Fibroblast of lung (primary cell): ENCODE data around the gene TCIRG1. TPM values are rescaled to one million over a fixed set of nuclear protein-coding genes. Genes with fewer than 3 reads are reported as not detected.
"Not testable (repeated sequence)": the region's sequence is repeated elsewhere in the genome, so short reads cannot be mapped to it uniquely, and the experiment has no call there.

Experiments used
- DNase-seq, 2 donors: peaks; one replicate each; pipeline versions ENCODE4 v3.0.0 to v3.0.0-alpha.2; 2010; ENCODE audit warnings: low read depth in 2 of 2
- H2AFZ ChIP-seq: 2 replicates; pipeline ENCODE4 v1.5.1; 2012; ENCODE audit warnings: low read length, control low read depth, inconsistent platforms
- H3K27ac ChIP-seq: 2 replicates; pipeline ENCODE4 v1.5.1; 2011; ENCODE audit warnings: low read length, control low read depth; ENCODE audit not compliant: insufficient read depth
- H3K27me3 ChIP-seq: 2 replicates; pipeline ENCODE4 v1.5.1; 2011; ENCODE audit warnings: mild to moderate bottlenecking, low read length; ENCODE audit not compliant: control insufficient read depth, insufficient read depth
- H3K36me3 ChIP-seq: 2 replicates; pipeline ENCODE4 v1.5.1; 2011; ENCODE audit warnings: low read length; ENCODE audit not compliant: control insufficient read depth, insufficient read depth
- H3K4me1 ChIP-seq: 2 replicates; pipeline ENCODE4 v1.5.1; 2011; ENCODE audit warnings: low read length; ENCODE audit not compliant: control insufficient read depth, insufficient read depth; ENCODE audit errors: extremely low read depth
- H3K4me2 ChIP-seq: 2 replicates; pipeline ENCODE4 v1.5.1; 2011; ENCODE audit warnings: low read length, control low read depth; ENCODE audit not compliant: insufficient read depth; ENCODE audit errors: extremely low read depth
- H3K4me3 ChIP-seq, 4 experiments: fragments of 200-600 bp in 1 of 4; sonication (generic) in 1 of 4; replicated peaks in 1 of 4; 2 replicates each; pipeline ENCODE4 v1.5.1; 2011 to 2016; ENCODE audit warnings: low read length in 4 of 4, low read depth in 3 of 4, mild to moderate bottlenecking in 3 of 4, control low read depth in 2 of 4, inconsistent platforms in 1 of 4, mixed read lengths in 1 of 4; ENCODE audit not compliant: insufficient read depth in 1 of 4; ENCODE audit errors: control extremely low read depth in 1 of 4
- H3K79me2 ChIP-seq: 2 replicates; pipeline ENCODE4 v1.5.1; 2012; ENCODE audit warnings: mild to moderate bottlenecking, low read length, inconsistent platforms; ENCODE audit not compliant: control insufficient read depth, insufficient read depth
- H3K9ac ChIP-seq: 2 replicates; pipeline ENCODE4 v1.5.1; 2011; ENCODE audit warnings: mild to moderate bottlenecking, low read length, control low read depth; ENCODE audit not compliant: insufficient read depth
- H3K9me3 ChIP-seq: 2 replicates; pipeline ENCODE4 v1.5.1; 2012; ENCODE audit warnings: low read depth, low read length; ENCODE audit not compliant: control insufficient read depth, insufficient read depth
- H4K20me1 ChIP-seq: 2 replicates; pipeline ENCODE4 v1.5.1; 2011; ENCODE audit warnings: low read length; ENCODE audit not compliant: control insufficient read depth, insufficient read depth; ENCODE audit errors: extremely low read depth
- CTCF ChIP-seq, 2 donors: IDR thresholded peaks in 1 of 2; conservative IDR thresholded peaks in 1 of 2; 1 replicate in 1 of 2; 2 replicates in 1 of 2; pipeline ENCODE4 v1.5.1; 2011 to 2012; ENCODE audit warnings: low read length in 2 of 2, control low read depth in 1 of 2, inconsistent platforms in 1 of 2, low read depth in 1 of 2, mild to moderate bottlenecking in 1 of 2
- EZH2 ChIP-seq: IDR thresholded peaks from 2 replicates; pipeline ENCODE4 v1.5.1; 2012; ENCODE audit warnings: low read length, control low read depth, mild to moderate bottlenecking; ENCODE audit errors: missing control alignments
- polyA plus RNA-seq, 2 donors: library from polyadenylated mRNA; depleted of rRNA in 1 of 2; stranded (reverse) in 1 of 2; unstranded in 1 of 2; fragments of >200 nt; gene quantifications; 2 replicates each; pipeline ENCODE4 v1.2.1, GENCODE V29; 2011 to 2012; ENCODE audit warnings: missing spikeins in 1 of 2
- total RNA-seq: library from RNA; depleted of rRNA; stranded (reverse); fragments of >200 nt; gene quantifications from 2 replicates; pipeline ENCODE4 v1.2.1, GENCODE V29; 2014

Gene TCIRG1
- total and polyA plus RNA-seq, 2 donors (not counting 1 experiment from before 2014, with no cell fraction given): 26.7 to 46.2 TPM

DNA sequence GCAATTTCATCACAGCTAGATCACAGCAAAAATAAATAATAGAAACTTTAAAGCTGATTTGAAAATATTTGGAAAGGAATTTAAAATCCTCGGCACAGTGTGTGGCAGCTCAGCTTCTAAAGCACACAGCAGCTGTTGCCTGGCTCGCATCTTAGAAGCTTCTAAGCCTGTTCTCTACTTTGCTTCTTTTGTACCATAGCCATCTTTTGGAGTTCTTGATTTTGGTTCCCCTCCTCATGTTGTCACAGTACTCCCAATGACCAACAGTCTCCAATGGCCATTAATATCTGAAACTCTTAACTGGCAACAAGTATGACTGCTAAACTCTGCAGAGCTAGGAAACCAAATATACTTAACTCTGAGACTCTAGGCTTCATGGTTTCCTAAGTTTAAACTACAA lies 53.6 kb downstream of the TCIRG1 start:
- no peaks in the 10 kb centered on the region for H3K36me3 ChIP-seq
- H3K4me3 ChIP-seq: no peak overlapping the region
- no peak overlapping the region for H3K9ac ChIP-seq
- H3K4me1 ChIP-seq: no peaks in the 10 kb centered on the region
- H4K20me1 ChIP-seq: no peaks in the 10 kb centered on the region
- no peak for DNase-seq
- H3K79me2 ChIP-seq: no peaks in the 10 kb centered on the region
- H3K27ac ChIP-seq: no peak overlapping the region
- H3K4me2 ChIP-seq: no peak overlapping the region
- no peaks in the 10 kb centered on the region for H3K27me3 ChIP-seq
- H2AFZ ChIP-seq: no peak overlapping the region
- no peaks in the 10 kb centered on the region for H3K9me3 ChIP-seq
- TF ChIP-seq CTCF (conservative IDR thresholded peaks at IDR 0.05 in 1 of 2, IDR thresholded peaks at IDR 0.05 in 1 of 2; ENCODE audit: low read depth in 1 of 2, low read length in 2 of 2) (no peak), EZH2 (no peak)

GRCh38 chr11:68092946-68093345 lies 54.1 kb downstream of the TCIRG1 start:
- not testable (repeated sequence) for DNase-seq, H3K4me3 ChIP-seq, H2AFZ ChIP-seq, H3K79me2 ChIP-seq, H3K4me1 ChIP-seq, H3K9me3 ChIP-seq, H3K27ac ChIP-seq, H3K36me3 ChIP-seq, H4K20me1 ChIP-seq, H3K9ac ChIP-seq, H3K27me3 ChIP-seq, H3K4me2 ChIP-seq

GRCh38 chr11:68093565-68093964 lies 54.7 kb downstream of the TCIRG1 start:
- Histone ChIP-seq H3K9ac (no peak overlapping the region), H3K9me3 (no peaks in the 10 kb centered on the region), H3K27ac (no peak overlapping the region), H3K27me3 (no peaks in the 10 kb centered on the region), H3K4me3 (no peak overlapping the region), H3K4me2 (no peak overlapping the region), H3K36me3 (no peaks in the 10 kb centered on the region), H3K4me1 (no peaks in the 10 kb centered on the region), H3K79me2 (no peaks in the 10 kb centered on the region), H2AFZ (no peak overlapping the region), H4K20me1 (no peaks in the 10 kb centered on the region)
- TF ChIP-seq CTCF (conservative IDR thresholded peaks at IDR 0.05 in 1 of 2, IDR thresholded peaks at IDR 0.05 in 1 of 2; ENCODE audit: low read depth in 1 of 2, low read length in 2 of 2) (no peak), EZH2 (no peak)
- peak in 1 of 2 donors; percentile 3 for DNase-seq
